Type B pancreatic cell (in vitro differentiated cells): Measurements from ENCODE around the gene SSR4. TPM values are rescaled to one million over a fixed set of nuclear protein-coding genes. Genes with fewer than 3 reads are reported as not detected.

Experiments used
- DNase-seq: peaks from one replicate; pipeline ENCODE4 v3.0.0; 2021; ENCODE audit warnings: mixed read lengths; ENCODE audit not compliant: unreplicated experiment; ENCODE audit errors: extremely low spot score
- H3K27ac Mint-ChIP-seq: 2 replicates; pipeline ENCODE4 v1.8.0; 2021; ENCODE audit warnings: mild to moderate bottlenecking, mixed read lengths
- H3K27me3 Mint-ChIP-seq: 2 replicates; pipeline ENCODE4 v1.8.0; 2021; ENCODE audit warnings: mixed read lengths
- H3K36me3 Mint-ChIP-seq: 2 replicates; pipeline ENCODE4 v1.8.0; 2021; ENCODE audit warnings: mixed read lengths
- H3K4me1 Mint-ChIP-seq: one replicate; pipeline ENCODE4 v1.8.0; 2021; ENCODE audit warnings: mixed read lengths; ENCODE audit not compliant: unreplicated experiment
- H3K4me3 Mint-ChIP-seq: 2 replicates; pipeline ENCODE4 v1.8.0; 2021; ENCODE audit warnings: mild to moderate bottlenecking, mixed read lengths
- H3K9me3 Mint-ChIP-seq: 2 replicates; pipeline ENCODE4 v1.8.0; 2021; ENCODE audit warnings: mixed read lengths
- CTCF ChIP-seq: fragments of 200-600 bp; sonication (generic); conservative IDR thresholded peaks from 2 replicates; pipeline ENCODE4 v1.5.0; 2021; ENCODE audit warnings: antibody characterized with exemption, mild to moderate bottlenecking
- total RNA-seq: library from RNA; stranded (reverse); gene quantifications from 2 replicates; pipeline ENCODE4 v1.2.1, GENCODE V29; 2021; ENCODE audit warnings: low replicate concordance

The SSR4 gene
- total RNA-seq, 1 donor from 2014 or later, result 271 TPM

DNA sequence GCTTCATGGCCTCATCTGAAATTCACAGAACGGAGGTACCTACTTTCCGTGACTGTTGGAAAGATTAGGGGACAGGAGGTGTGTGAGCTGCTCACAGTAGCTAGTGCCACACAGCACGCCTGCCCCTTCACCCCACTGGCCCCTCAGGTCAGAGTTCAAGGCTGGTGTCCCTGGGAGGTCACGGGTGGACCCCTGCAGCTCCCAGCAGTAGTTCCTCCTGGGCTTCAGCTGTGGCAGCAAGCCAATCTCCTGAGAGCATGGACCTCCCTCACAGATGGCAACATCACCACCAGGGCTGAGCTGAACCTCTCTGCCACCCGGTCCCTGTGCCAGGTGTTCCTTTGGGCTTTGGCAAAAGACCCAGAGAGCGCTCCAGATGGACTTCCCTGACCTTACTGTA lies 2.1 kb upstream of the SSR4 start:
- peaks cover 8% of the 10 kb centered on the region for H3K4me1 Mint-ChIP-seq
- no peaks in the 10 kb centered on the region for H3K27me3 Mint-ChIP-seq
- no peak for TF ChIP-seq CTCF
- no peaks in the 10 kb centered on the region for H3K9me3 Mint-ChIP-seq
- DNase-seq, result no peak
- H3K36me3 Mint-ChIP-seq, result no peaks in the 10 kb centered on the region
- no peak overlapping the region for H3K4me3 Mint-ChIP-seq
- no peak overlapping the region for H3K27ac Mint-ChIP-seq

GRCh38 chrX:153793291-153793690 lies 1.2 kb upstream of the SSR4 start:
- Mint-ChIP-seq H3K27ac (peak overlapping the region; percentile 72), H3K36me3 (no peaks in the 10 kb centered on the region), H3K9me3 (no peaks in the 10 kb centered on the region), H3K4me3 (peak overlapping the region; percentile 91), H3K27me3 (no peaks in the 10 kb centered on the region), H3K4me1 (peaks cover 8% of the 10 kb centered on the region)
- no peak for DNase-seq
- no peak for TF ChIP-seq CTCF

- H3K9me3 Mint-ChIP-seq, result no peaks in the 10 kb centered on the region
- no peaks in the 10 kb centered on the region for H3K27me3 Mint-ChIP-seq
- H3K4me3 Mint-ChIP-seq, result peak overlapping the region; percentile 91
- TF ChIP-seq CTCF, result no peak
- no peaks in the 10 kb centered on the region for H3K36me3 Mint-ChIP-seq
- peaks cover 8% of the 10 kb centered on the region for H3K4me1 Mint-ChIP-seq
- no peak for DNase-seq
- no peak overlapping the region for H3K27ac Mint-ChIP-seq
Observed at GRCh38 chrX:153794897-153795816, 689 bp downstream of the SSR4 start.

DNA sequence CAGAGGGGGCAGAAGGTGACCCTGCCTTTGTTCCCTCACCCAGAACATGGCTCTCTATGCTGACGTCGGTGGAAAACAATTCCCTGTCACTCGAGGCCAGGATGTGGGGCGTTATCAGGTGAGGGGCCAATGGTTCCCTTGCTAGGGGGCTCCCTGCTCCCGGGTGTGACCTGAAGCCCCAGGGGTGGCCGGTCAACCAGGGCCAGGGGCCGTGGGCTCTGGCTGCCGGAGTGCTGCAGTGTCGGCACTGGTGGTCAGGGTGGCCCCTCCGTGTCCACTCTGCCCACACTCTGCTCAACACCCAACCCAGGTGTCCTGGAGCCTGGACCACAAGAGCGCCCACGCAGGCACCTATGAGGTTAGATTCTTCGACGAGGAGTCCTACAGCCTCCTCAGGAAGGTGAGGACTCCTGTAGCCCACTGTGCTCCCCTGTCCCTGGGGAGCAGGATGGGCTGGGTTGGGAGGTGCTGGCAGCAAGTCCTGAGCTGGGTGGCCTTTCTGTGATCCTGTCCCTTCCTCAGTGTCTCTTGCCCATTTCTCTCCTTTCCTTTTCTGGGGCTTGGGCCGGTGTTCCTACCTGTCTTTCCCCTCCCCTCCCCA lies 3.0 kb downstream of the SSR4 start:
- Mint-ChIP-seq H3K9me3 (no peaks in the 10 kb centered on the region), H3K36me3 (no peaks in the 10 kb centered on the region), H3K4me1 (peaks cover 8% of the 10 kb centered on the region), H3K27ac (no peak overlapping the region), H3K4me3 (no peak overlapping the region), H3K27me3 (no peaks in the 10 kb centered on the region)
- TF ChIP-seq CTCF, result no peak
- DNase-seq, result no peak

DNA sequence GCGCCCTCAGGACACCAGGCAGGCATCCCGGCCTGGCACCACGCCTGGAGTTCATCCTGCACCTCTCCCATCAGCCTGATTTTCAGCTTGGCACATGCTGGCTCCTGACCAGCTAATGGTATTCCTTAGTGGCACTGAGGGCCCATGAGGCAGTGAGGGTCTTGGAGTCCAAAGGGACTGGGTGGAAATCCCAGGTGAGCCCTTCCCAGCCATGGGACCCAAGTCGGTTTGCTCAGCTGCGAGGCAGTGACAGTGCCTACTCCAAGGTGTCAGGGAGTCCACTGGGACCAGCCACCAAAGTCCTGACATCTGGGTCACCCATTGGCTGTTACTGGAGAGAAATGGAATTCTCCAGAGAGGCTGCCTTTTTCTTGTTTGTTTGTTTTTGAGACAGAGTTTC lies 4.9 kb downstream of the SSR4 start:
- no peak overlapping the region for H3K4me3 Mint-ChIP-seq
- no peak for DNase-seq
- no peaks in the 10 kb centered on the region for H3K36me3 Mint-ChIP-seq
- no peaks in the 10 kb centered on the region for H3K9me3 Mint-ChIP-seq
- peaks cover 4% of the 10 kb centered on the region for H3K4me1 Mint-ChIP-seq
- H3K27me3 Mint-ChIP-seq, result no peaks in the 10 kb centered on the region
- H3K27ac Mint-ChIP-seq, result no peak overlapping the region
- TF ChIP-seq CTCF, result no peak
